HEK293T (cell line): Measurements from ENCODE around the gene PHACTR3.

Experiments
- CTBP1 ChIP-seq: fragments of 450-650 bp; IDR thresholded peaks from 2 replicates; pipeline ENCODE4 v1.6.1; 2016; ENCODE audit warnings: borderline replicate concordance
- ELF4 ChIP-seq: fragments of 450-650 bp; IDR thresholded peaks from 2 replicates; pipeline ENCODE4 v1.6.1; 2017; ENCODE audit warnings: antibody characterized with exemption
- FOXA1 ChIP-seq: fragments of 450-650 bp; IDR thresholded peaks from 2 replicates; pipeline ENCODE4 v1.6.1; 2016; ENCODE audit warnings: mild to moderate bottlenecking
- FOXK2 ChIP-seq: fragments of 450-650 bp; IDR thresholded peaks from 2 replicates; pipeline ENCODE4 v1.6.1; 2016; ENCODE audit warnings: mild to moderate bottlenecking
- FOXM1 ChIP-seq: fragments of 450-650 bp; IDR thresholded peaks from 2 replicates; pipeline ENCODE4 v1.6.1; 2017; ENCODE audit warnings: mild to moderate bottlenecking, borderline replicate concordance
- HDGF ChIP-seq: fragments of 450-650 bp; IDR thresholded peaks from 2 replicates; pipeline ENCODE4 v1.6.1; 2017; ENCODE audit warnings: antibody characterized with exemption, borderline replicate concordance
- L3MBTL2 ChIP-seq: fragments of 450-650 bp; conservative IDR thresholded peaks from 2 replicates; pipeline ENCODE4 v1.6.1; 2016; ENCODE audit warnings: mild to moderate bottlenecking
- SUZ12 ChIP-seq: fragments of 450-650 bp; IDR thresholded peaks from 2 replicates; pipeline ENCODE4 v1.6.1; 2016; ENCODE audit warnings: mild to moderate bottlenecking
- TARDBP ChIP-seq: fragments of 450-650 bp; IDR thresholded peaks from 2 replicates; pipeline ENCODE4 v1.6.1; 2016

DNA sequence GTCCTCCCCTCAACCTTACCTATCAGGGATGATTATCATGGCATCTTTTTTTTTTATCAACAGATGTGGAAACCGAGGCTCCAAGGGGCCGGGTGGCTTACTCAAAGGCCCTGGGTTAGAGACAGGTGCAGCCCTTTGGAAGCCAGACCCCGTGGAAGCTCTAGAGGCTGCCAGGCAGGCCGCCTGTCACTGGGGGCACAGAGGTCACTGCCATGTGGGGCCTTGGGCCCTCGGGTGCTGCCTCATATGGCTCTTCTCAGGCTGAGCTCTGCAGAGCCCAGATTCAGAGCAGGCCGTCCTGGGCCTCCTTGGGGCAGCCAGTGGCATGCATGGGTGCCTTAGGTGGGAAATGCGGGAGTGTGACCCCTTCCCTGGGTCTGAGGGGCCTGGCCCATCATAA lies 136.3 kb downstream of the PHACTR3 start:
- TF ChIP-seq ELF4, result no peak
- no peak for TF ChIP-seq SUZ12
- TF ChIP-seq L3MBTL2, result no peak
- no peak for TF ChIP-seq FOXK2
- no peak for TF ChIP-seq FOXM1
- no peak for TF ChIP-seq TARDBP
- TF ChIP-seq FOXA1, result no peak
- TF ChIP-seq CTBP1, result no peak
- TF ChIP-seq HDGF, result no peak
